Adrenal gland (tissue), 12 donors: Measurements from ENCODE around the gene PTGES3L. TPM values are rescaled to one million over a fixed set of nuclear protein-coding genes. Genes with fewer than 3 reads are reported as not detected.
"Not testable (repeated sequence)": the region's sequence is repeated elsewhere in the genome, so short reads cannot be mapped to it uniquely, and the experiment has no call there.

Experiments used
- DNase-seq, 7 donors: peaks; one replicate each; pipeline ENCODE4 v3.0.0-alpha.2; 2019 to 2020
- H3K27ac ChIP-seq, 5 donors: fragments of 200-600 bp; sonication (generic) in 4 of 5; 1 replicate in 3 of 5; 2 replicates in 2 of 5; pipeline versions ENCODE4 v1.5.1 to v1.8.0; 2016 to 2020; ENCODE audit warnings: mild to moderate bottlenecking in 1 of 5
- H3K27me3 ChIP-seq: fragments of 200-600 bp; 2 replicates; pipeline ENCODE4 v1.8.0; 2021
- H3K36me3 ChIP-seq, 2 donors: fragments of 200-600 bp; replicated peaks in 1 of 2; 1 replicate in 1 of 2; 2 replicates in 1 of 2; pipeline versions ENCODE4 v1.5.1 to v1.8.0; 2018 to 2022
- H3K4me1 ChIP-seq, 2 donors: fragments of 200-600 bp; replicated peaks in 1 of 2; 1 replicate in 1 of 2; 2 replicates in 1 of 2; pipeline versions ENCODE4 v1.5.1 to v1.8.0; 2018 to 2021
- H3K4me3 ChIP-seq, 4 donors: fragments of 200-600 bp; sonication (generic) in 3 of 4; one replicate each; pipeline ENCODE4 v1.5.1; 2016 to 2018
- H3K9me3 ChIP-seq, 3 donors: fragments of 200-600 bp; sonication (generic) in 1 of 3; replicated peaks in 1 of 3; 1 replicate in 2 of 3; 2 replicates in 1 of 3; pipeline versions ENCODE4 v1.5.1 to v1.8.0; 2016 to 2021
- CTCF ChIP-seq, 6 experiments: fragments of 450-650 bp in 4 of 6; fragments of 200-600 bp in 2 of 6; sonication (generic) in 1 of 6; IDR thresholded peaks; 1 replicate in 5 of 6; 2 replicates in 1 of 6; pipeline versions ENCODE4 v1.5.1 to v1.8.0; 2016 to 2021; ENCODE audit warnings: antibody characterized with exemption in 6 of 6, mild to moderate bottlenecking in 2 of 6, moderate library complexity in 1 of 6
- POLR2A ChIP-seq, 2 donors: fragments of 450-650 bp; IDR thresholded peaks; one replicate each; pipeline ENCODE4 v1.6.1; 2017; ENCODE audit warnings: antibody characterized with exemption in 2 of 2, mild to moderate bottlenecking in 2 of 2, moderate library complexity in 1 of 2
- WGBS, 4 donors: extraction: QIAGEN DNeasy Blood & Tissue Kit in 2 of 4; methylation state at CpG; one replicate each; pipeline versions ENCODE4 v1.1.5 to v1.1.7; 2013 to 2017; 5-methylcytosine and 5-hydroxymethylcytosine counted together
- intact Hi-C, 2 donors: fragments of 100-400 bp; cut with DNase I; formaldehyde crosslinking; loops; one replicate each; pipeline versions ENCODE4 v1.14.1 to v1.15.0; 2022 to 2023
- polyA plus RNA-seq, 3 donors: library from polyadenylated mRNA; stranded (reverse); fragments of 200-250 nt in 2 of 3; fragments of 350-450 nt in 1 of 3; fragmentation: Illumina TruSeq in 1 of 3; extraction: RNeasy Lipid Tissue Mini Kit (QIAGEN cat#74804) in 1 of 3; gene quantifications; one replicate each; pipeline ENCODE4 v1.2.3, GENCODE V29; 2013 to 2014
- total RNA-seq, 9 donors: library from RNA; depleted of rRNA in 4 of 9; stranded (reverse); fragments of >200 nt in 4 of 9; fragments of 120-200 nt in 1 of 9; fragmentation: NEBNext Ultra II Directional in 1 of 9; extraction: Animal tissue kit (Norgen Biotek cat#: 25700) in 1 of 9; gene quantifications; one replicate each; pipeline versions ENCODE4 v1.1.0 to v1.2.4, GENCODE V29; 2013 to 2023
- donor health status: healthy with polysubstance abuse.
- donor health status: Bipolar disorder and iron deficiency.
- donor health status: DM: yes; HTN: yes; CAD: no.
- donor health status: DM: no; HTN: no; CAD: no.
- donor health status: DM: no; HTN: no; CAD: no.
- donor health status: DM: yes; HTN: yes; CAD: no.

PTGES3L gene
- total and polyA plus RNA-seq, 12 donors = 0.18 to 0.72 (median 0.61) TPM; not detected in 6

- TF ChIP-seq POLR2A (IDR thresholded peaks at IDR 0.05) (no peak), CTCF (IDR thresholded peaks at IDR 0.05) (no peak)
- Histone ChIP-seq H3K27ac (no peak overlapping the region), H3K9me3 (no peaks in the 10 kb centered on the region), H3K4me1 (no peaks in the 10 kb centered on the region), H3K36me3 (no peaks in the 10 kb centered on the region), H3K27me3 (no peaks in the 10 kb centered on the region), H3K4me3 (no peak overlapping the region)
- 56 to 63% (median 60%) methylated on average over 7 of the region's 7 CpGs for WGBS, 4 donors
- no peak for DNase-seq
- intact Hi-C loops = no loop called here
These were observed 57.6 kb downstream of the PTGES3L start for GRCh38 chr17:42922294-42922693.

- Histone ChIP-seq H3K4me1 (no peaks in the 10 kb centered on the region), H3K36me3 (no peaks in the 10 kb centered on the region), H3K27me3 (no peaks in the 10 kb centered on the region), H3K27ac (peak overlapping the region in 1 of 5 donors; percentile 15), H3K4me3 (no peak overlapping the region), H3K9me3 (no peaks in the 10 kb centered on the region)
- WGBS, 4 donors = 35 to 46% (median 36%) methylated on average over 3 of the region's 3 CpGs
- DNase-seq = peak in 3 of 7 donors; percentile 17 to 33 (median 27)
- TF ChIP-seq POLR2A (IDR thresholded peaks at IDR 0.05) = no peak
- TF ChIP-seq CTCF (IDR thresholded peaks at IDR 0.05) = no peak
- intact Hi-C loops = no loop called here
These were observed 59.0 kb downstream of the PTGES3L start for GRCh38 chr17:42920922-42921321.

GRCh38 chr17:42920106-42920900, 59.6 kb downstream of the PTGES3L start:
- H3K36me3 ChIP-seq = no peaks in the 10 kb centered on the region
- H3K27ac ChIP-seq = no peak overlapping the region
- H3K27me3 ChIP-seq = no peaks in the 10 kb centered on the region
- no peaks in the 10 kb centered on the region for H3K9me3 ChIP-seq
- TF ChIP-seq POLR2A (IDR thresholded peaks at IDR 0.05) (no peak), CTCF (IDR thresholded peaks at IDR 0.05) (no peak)
- intact Hi-C loops = no loop called here
- no peak overlapping the region for H3K4me3 ChIP-seq
- no peaks in the 10 kb centered on the region for H3K4me1 ChIP-seq
- WGBS, 4 donors = 71 to 83% (median 76%) methylated on average over 7 to 10 of the region's 10 CpGs
- no peak for DNase-seq

- H3K4me3 ChIP-seq, H3K27me3 ChIP-seq, H3K36me3 ChIP-seq, H3K27ac ChIP-seq, H3K4me1 ChIP-seq, intact Hi-C loops, DNase-seq, H3K9me3 ChIP-seq: not testable (repeated sequence)
- 82 to 89% (median 85%) methylated on average over 10 of the region's 10 CpGs for WGBS, 4 donors
These were observed 60.3 kb downstream of the PTGES3L start for GRCh38 chr17:42919522-42920077.
